GM19035 (cell line): ENCODE data around the gene RBMS3.

Experiments
- ATAC-seq: cut with Tn5 transposase; IDR thresholded peaks from one replicate; pipeline ENCODE4 v1.9.1; 2021; ENCODE audit not compliant: unreplicated experiment

Gene RBMS3

GRCh38 chr3:29559741-29560465, 279.0 kb downstream of the RBMS3 start:
- no peak for ATAC-seq

- ATAC-seq, result no peak
These were observed 280.8 kb downstream of the RBMS3 start for GRCh38 chr3:29561651-29562149.

- no peak for ATAC-seq
These were observed 284.4 kb downstream of the RBMS3 start for GRCh38 chr3:29565236-29565635.

GRCh38 chr3:29567501-29567900, 286.6 kb downstream of the RBMS3 start:
- no peak for ATAC-seq

GRCh38 chr3:29568355-29568754, 287.5 kb downstream of the RBMS3 start:
- no peak for ATAC-seq

GRCh38 chr3:29576181-29576580, 295.3 kb downstream of the RBMS3 start:
- ATAC-seq, result no peak

- no peak for ATAC-seq
These were observed 295.8 kb downstream of the RBMS3 start for GRCh38 chr3:29576675-29577074.

- no peak for ATAC-seq
These were observed 296.4 kb downstream of the RBMS3 start for GRCh38 chr3:29577250-29577649.

GRCh38 chr3:29581311-29581710, 300.4 kb downstream of the RBMS3 start:
- no peak for ATAC-seq

- ATAC-seq, result no peak
These were observed 301.4 kb downstream of the RBMS3 start for GRCh38 chr3:29582273-29582672.

GRCh38 chr3:29583861-29584260, 303.0 kb downstream of the RBMS3 start:
- ATAC-seq, result no peak

GRCh38 chr3:29585368-29585767, 304.5 kb downstream of the RBMS3 start:
- no peak for ATAC-seq

- no peak for ATAC-seq
These were observed 306.5 kb downstream of the RBMS3 start for GRCh38 chr3:29587340-29587739.

- no peak for ATAC-seq
These were observed 309.1 kb downstream of the RBMS3 start for GRCh38 chr3:29590012-29590411.

- ATAC-seq, result no peak
These were observed 309.6 kb downstream of the RBMS3 start for GRCh38 chr3:29590461-29590860.

- ATAC-seq, result no peak
These were observed 310.7 kb downstream of the RBMS3 start for GRCh38 chr3:29591579-29591978.

- ATAC-seq, result no peak
These were observed 312.9 kb downstream of the RBMS3 start for GRCh38 chr3:29593802-29594201.

GRCh38 chr3:29594261-29594660, 313.4 kb downstream of the RBMS3 start:
- ATAC-seq, result no peak

GRCh38 chr3:29597376-29598008, 316.6 kb downstream of the RBMS3 start:
- no peak for ATAC-seq

- no peak for ATAC-seq
These were observed 321.2 kb downstream of the RBMS3 start for GRCh38 chr3:29601861-29602585.

- no peak for ATAC-seq
These were observed 325.0 kb downstream of the RBMS3 start for GRCh38 chr3:29605845-29606244.

GRCh38 chr3:29606416-29606815, 325.5 kb downstream of the RBMS3 start:
- no peak for ATAC-seq
